MCF 10A (cell line): ENCODE results near the gene INSIG1. TPM values are rescaled to one million over a fixed set of nuclear protein-coding genes. Genes with fewer than 3 reads are reported as not detected.

Experiments
- BruUV-seq: library from RNA; stranded (reverse); fragments of 400-500 nt; replicated peaks from 2 replicates; lab custom pipeline; 2021; lab: Mats Ljungman, UMichigan
- CTCF ChIA-PET: fragments of 300-600 bp; sonication (Branson Sonifier 250); formaldehyde crosslinking; extraction: SDS; loops from one replicate; lab custom pipeline; 2021; ENCODE audit warnings: antibody characterized with exemption, inconsistent platforms; lab: Yijun Ruan, JAX
- POLR2A ChIA-PET: fragments of 300-600, 350-650 bp; sonication (Branson Sonifier 250); formaldehyde crosslinking; extraction: SDS; loops from one replicate; lab custom pipeline; 2020; ENCODE audit warnings: antibody characterized with exemption, inconsistent platforms; lab: Yijun Ruan, JAX
- DNase-seq: peaks from one replicate; pipeline ENCODE4 v3.0.0-alpha.2; 2018; ENCODE audit not compliant: unreplicated experiment
- H3K27ac Mint-ChIP-seq: one replicate; pipeline ENCODE4 v1.8.0; 2022; ENCODE audit warnings: mild to moderate bottlenecking, low read depth, mixed read lengths; ENCODE audit not compliant: unreplicated experiment
- H3K27me3 Mint-ChIP-seq: one replicate; pipeline ENCODE4 v1.8.0; 2022; ENCODE audit warnings: mixed read lengths; ENCODE audit not compliant: insufficient read depth, unreplicated experiment
- H3K36me3 Mint-ChIP-seq: one replicate; pipeline ENCODE4 v1.8.0; 2022; ENCODE audit warnings: mild to moderate bottlenecking, moderate library complexity, mixed read lengths; ENCODE audit not compliant: insufficient read depth, unreplicated experiment
- H3K4me1 Mint-ChIP-seq: one replicate; pipeline ENCODE4 v1.8.0; 2022; ENCODE audit warnings: mixed read lengths; ENCODE audit not compliant: insufficient read depth, unreplicated experiment
- H3K4me3 Mint-ChIP-seq: one replicate; pipeline ENCODE4 v1.8.0; 2022; ENCODE audit warnings: mild to moderate bottlenecking, moderate library complexity, mixed read lengths; ENCODE audit not compliant: unreplicated experiment
- H3K9me3 Mint-ChIP-seq: one replicate; pipeline ENCODE4 v1.8.0; 2022; ENCODE audit warnings: mixed read lengths; ENCODE audit not compliant: unreplicated experiment
- CTCF ChIP-seq: fragments of 200-600 bp; IDR thresholded peaks from one replicate; pipeline ENCODE4 v1.8.0; 2022; ENCODE audit warnings: antibody characterized with exemption, mild to moderate bottlenecking; ENCODE audit not compliant: unreplicated experiment
- intact Hi-C: fragments of 100-400 bp; cut with micrococcal nuclease; formaldehyde crosslinking; loops from 2 replicates; pipeline ENCODE4 v1.14.1; 2022
- total RNA-seq: library from RNA; stranded (reverse); gene quantifications from 2 replicates; pipeline ENCODE4 v1.2.3, GENCODE V29; 2022

INSIG1 gene
- total RNA-seq, 1 experiment from 2014 or later, result 11.2 TPM

GRCh38 chr7:155263581-155264143 lies 34.0 kb upstream of the INSIG1 start:
- H3K4me3 Mint-ChIP-seq, result no peak overlapping the region

GRCh38 chr7:155265144-155265543 lies 32.5 kb upstream of the INSIG1 start:
- no peak for TF ChIP-seq CTCF
- H3K9me3 Mint-ChIP-seq, result no peaks in the 10 kb centered on the region
- no peak for DNase-seq
- ChIA-PET POLR2A (no interaction called here), CTCF (interaction anchor here (0.7 to 1.1 kb wide), 2 partner anchors 23 to 80 kb away, joined by 3 read pairs; no protein-coding TSS in a partner anchor)
- no peaks in the 10 kb centered on the region for H3K27me3 Mint-ChIP-seq
- H3K4me3 Mint-ChIP-seq, result no peak overlapping the region
- no TSS peak for BruUV-seq
- no peaks in the 10 kb centered on the region for H3K36me3 Mint-ChIP-seq
- H3K27ac Mint-ChIP-seq, result no peak overlapping the region
- H3K4me1 Mint-ChIP-seq, result no peaks in the 10 kb centered on the region
- intact Hi-C loops, result no loop called here

More at GRCh38 chr7:155263581-155264143, 34.0 kb upstream of the INSIG1 start:
- intact Hi-C loops, result no loop called here
- POLR2A ChIA-PET, result no interaction called here
- no peaks in the 10 kb centered on the region for H3K27me3 Mint-ChIP-seq
- DNase-seq, result no peak
- CTCF ChIA-PET, result interaction anchor here (0.6 kb wide), 1 partner anchor 234 kb away, joined by 3 read pairs; no protein-coding TSS in a partner anchor
- H3K9me3 Mint-ChIP-seq, result no peaks in the 10 kb centered on the region
- BruUV-seq, result no TSS peak
- H3K36me3 Mint-ChIP-seq, result no peaks in the 10 kb centered on the region
- no peak overlapping the region for H3K27ac Mint-ChIP-seq
- TF ChIP-seq CTCF, result no peak
- no peaks in the 10 kb centered on the region for H3K4me1 Mint-ChIP-seq

GRCh38 chr7:155265961-155266360 lies 31.7 kb upstream of the INSIG1 start:
- intact Hi-C loops, result no loop called here
- H3K9me3 Mint-ChIP-seq, result no peaks in the 10 kb centered on the region
- BruUV-seq, result no TSS peak
- H3K27ac Mint-ChIP-seq, result no peak overlapping the region
- H3K4me3 Mint-ChIP-seq, result no peak overlapping the region
- no peaks in the 10 kb centered on the region for H3K27me3 Mint-ChIP-seq
- CTCF ChIA-PET, result interaction anchor here (0.6 to 1.1 kb wide), 2 partner anchors 22 to 30 kb away, joined by 3 to 5 read pairs; no protein-coding TSS in a partner anchor
- no peak for TF ChIP-seq CTCF
- no peaks in the 10 kb centered on the region for H3K4me1 Mint-ChIP-seq
- H3K36me3 Mint-ChIP-seq, result peaks cover 6% of the 10 kb centered on the region
- POLR2A ChIA-PET, result no interaction called here
- no peak for DNase-seq

DNA sequence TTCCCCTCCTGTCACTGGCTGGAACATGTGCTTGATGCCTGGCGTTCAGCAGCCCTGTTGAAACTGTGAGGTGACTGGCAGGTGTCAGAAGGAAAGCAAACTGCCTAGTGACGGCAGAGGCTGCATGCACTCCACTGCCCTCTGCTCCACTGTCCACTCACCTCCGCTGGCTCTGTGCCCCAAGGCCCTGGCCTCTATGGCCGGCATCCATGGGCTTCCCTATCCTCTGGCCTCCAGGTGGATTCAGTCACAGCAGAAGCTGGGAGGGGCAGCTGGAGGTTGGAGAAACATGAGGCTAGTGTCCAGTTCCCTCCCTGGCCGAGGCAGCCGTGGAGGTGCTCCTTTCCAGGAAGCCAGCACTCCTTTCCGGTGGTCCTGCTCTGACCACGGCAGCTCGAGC lies 31.2 kb upstream of the INSIG1 start:
- intact Hi-C loops, result no loop called here
- no TSS peak for BruUV-seq
- TF ChIP-seq CTCF, result no peak
- ChIA-PET CTCF (interaction anchor here (0.6 kb wide), 1 partner anchor 30 kb away, joined by 5 read pairs; no protein-coding TSS in a partner anchor), POLR2A (no interaction called here)
- Mint-ChIP-seq H3K9me3 (no peaks in the 10 kb centered on the region), H3K36me3 (peaks cover 6% of the 10 kb centered on the region), H3K27me3 (no peaks in the 10 kb centered on the region), H3K4me3 (no peak overlapping the region), H3K4me1 (no peaks in the 10 kb centered on the region), H3K27ac (no peak overlapping the region)
- DNase-seq, result no peak
